Endothelial cell (in vitro differentiated cells): ENCODE results near the gene PEPD. TPM values are rescaled to one million over a fixed set of nuclear protein-coding genes. Genes with fewer than 3 reads are reported as not detected.

Experiments
- DNase-seq: peaks from one replicate; pipeline ENCODE4 v3.0.0; 2021; ENCODE audit warnings: low spot score
- H3K27ac Mint-ChIP-seq: one replicate; pipeline ENCODE4 v1.8.0; 2021; ENCODE audit warnings: mixed read lengths, inconsistent platforms; ENCODE audit not compliant: unreplicated experiment
- H3K27me3 Mint-ChIP-seq: one replicate; pipeline ENCODE4 v1.8.0; 2021; ENCODE audit warnings: mild to moderate bottlenecking, moderate library complexity, mixed read lengths, inconsistent platforms; ENCODE audit not compliant: unreplicated experiment
- H3K36me3 Mint-ChIP-seq: one replicate; pipeline ENCODE4 v1.8.0; 2021; ENCODE audit warnings: mild to moderate bottlenecking, low read depth, mixed read lengths, inconsistent platforms; ENCODE audit not compliant: unreplicated experiment
- H3K4me1 Mint-ChIP-seq: one replicate; pipeline ENCODE4 v1.8.0; 2021; ENCODE audit warnings: mild to moderate bottlenecking, mixed read lengths, inconsistent platforms; ENCODE audit not compliant: unreplicated experiment
- H3K4me3 Mint-ChIP-seq: one replicate; pipeline ENCODE4 v1.8.0; 2021; ENCODE audit warnings: mild to moderate bottlenecking, mixed read lengths, inconsistent platforms; ENCODE audit not compliant: unreplicated experiment
- H3K9me3 Mint-ChIP-seq: one replicate; pipeline ENCODE4 v1.8.0; 2021; ENCODE audit warnings: mixed read lengths, inconsistent platforms; ENCODE audit not compliant: unreplicated experiment
- total RNA-seq: library from RNA; stranded (reverse); fragmentation: NEBNext Ultra II Directional; extraction: Animal tissue kit (Norgen Biotek cat#: 25700); gene quantifications from one replicate; pipeline ENCODE4 v1.2.1, GENCODE V29; 2021; ENCODE audit not compliant: unreplicated experiment
- TF ChIP-seq, protein P1 (sequence below): fragments of 200-600 bp; sonication (generic); IDR thresholded peaks from one replicate; pipeline ENCODE4 v1.5.0; 2021; ENCODE audit warnings: antibody characterized with exemption; ENCODE audit not compliant: unreplicated experiment

The PEPD gene
- total RNA-seq, 1 donor from 2014 or later: 40.5 TPM

DNA sequence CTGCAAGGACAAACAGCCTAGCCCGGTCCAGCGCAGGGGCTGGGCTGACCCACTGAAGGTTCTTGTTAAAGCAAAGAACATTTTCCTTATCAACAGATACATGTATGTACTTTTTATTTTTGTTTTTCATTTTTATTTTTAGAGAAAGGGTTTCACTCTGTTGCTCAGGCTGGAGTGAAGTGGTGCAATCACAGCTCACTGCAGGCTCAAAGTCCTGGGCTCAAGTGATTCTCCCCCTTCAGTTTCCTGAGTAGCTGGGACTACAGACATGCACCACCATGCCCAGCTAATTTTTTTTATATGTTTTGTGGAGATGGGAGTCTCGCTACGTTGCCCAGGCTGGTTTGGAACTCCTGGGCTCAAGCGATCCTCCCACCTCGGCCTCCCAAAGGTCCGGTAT, 100.2 kb downstream of the PEPD start:
- no peak overlapping the region for H3K4me3 Mint-ChIP-seq
- no peaks in the 10 kb centered on the region for H3K36me3 Mint-ChIP-seq
- DNase-seq: no peak
- H3K27me3 Mint-ChIP-seq: no peaks in the 10 kb centered on the region
- H3K4me1 Mint-ChIP-seq: no peaks in the 10 kb centered on the region
- TF ChIP-seq, protein P1, sequence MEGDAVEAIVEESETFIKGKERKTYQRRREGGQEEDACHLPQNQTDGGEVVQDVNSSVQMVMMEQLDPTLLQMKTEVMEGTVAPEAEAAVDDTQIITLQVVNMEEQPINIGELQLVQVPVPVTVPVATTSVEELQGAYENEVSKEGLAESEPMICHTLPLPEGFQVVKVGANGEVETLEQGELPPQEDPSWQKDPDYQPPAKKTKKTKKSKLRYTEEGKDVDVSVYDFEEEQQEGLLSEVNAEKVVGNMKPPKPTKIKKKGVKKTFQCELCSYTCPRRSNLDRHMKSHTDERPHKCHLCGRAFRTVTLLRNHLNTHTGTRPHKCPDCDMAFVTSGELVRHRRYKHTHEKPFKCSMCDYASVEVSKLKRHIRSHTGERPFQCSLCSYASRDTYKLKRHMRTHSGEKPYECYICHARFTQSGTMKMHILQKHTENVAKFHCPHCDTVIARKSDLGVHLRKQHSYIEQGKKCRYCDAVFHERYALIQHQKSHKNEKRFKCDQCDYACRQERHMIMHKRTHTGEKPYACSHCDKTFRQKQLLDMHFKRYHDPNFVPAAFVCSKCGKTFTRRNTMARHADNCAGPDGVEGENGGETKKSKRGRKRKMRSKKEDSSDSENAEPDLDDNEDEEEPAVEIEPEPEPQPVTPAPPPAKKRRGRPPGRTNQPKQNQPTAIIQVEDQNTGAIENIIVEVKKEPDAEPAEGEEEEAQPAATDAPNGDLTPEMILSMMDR: no peak
- no peak overlapping the region for H3K27ac Mint-ChIP-seq
- no peaks in the 10 kb centered on the region for H3K9me3 Mint-ChIP-seq

DNA sequence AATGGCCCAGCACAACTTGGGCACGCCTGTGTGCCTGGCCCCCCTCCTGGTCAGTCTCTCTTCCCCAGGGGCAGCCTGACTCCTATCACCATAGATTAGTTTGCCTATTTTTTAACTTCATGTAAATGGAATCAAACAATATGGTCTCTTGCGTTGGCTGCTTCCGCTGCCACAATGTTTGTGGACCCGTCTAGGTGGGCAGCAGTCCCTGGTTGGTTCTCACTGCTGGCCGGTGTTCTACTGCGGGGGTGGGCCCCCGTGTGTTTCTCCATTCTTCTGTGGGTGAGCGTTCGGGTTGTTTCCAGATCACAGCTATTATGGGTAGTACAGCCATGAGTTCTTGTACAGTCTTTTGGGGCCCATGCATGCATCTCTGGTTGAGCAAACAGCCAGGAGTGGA, 100.8 kb downstream of the PEPD start:
- Mint-ChIP-seq H3K36me3 (no peaks in the 10 kb centered on the region), H3K4me1 (no peaks in the 10 kb centered on the region), H3K9me3 (no peaks in the 10 kb centered on the region), H3K27ac (no peak overlapping the region), H3K4me3 (no peak overlapping the region), H3K27me3 (no peaks in the 10 kb centered on the region)
- DNase-seq: no peak
- TF ChIP-seq, protein P1: no peak

DNA sequence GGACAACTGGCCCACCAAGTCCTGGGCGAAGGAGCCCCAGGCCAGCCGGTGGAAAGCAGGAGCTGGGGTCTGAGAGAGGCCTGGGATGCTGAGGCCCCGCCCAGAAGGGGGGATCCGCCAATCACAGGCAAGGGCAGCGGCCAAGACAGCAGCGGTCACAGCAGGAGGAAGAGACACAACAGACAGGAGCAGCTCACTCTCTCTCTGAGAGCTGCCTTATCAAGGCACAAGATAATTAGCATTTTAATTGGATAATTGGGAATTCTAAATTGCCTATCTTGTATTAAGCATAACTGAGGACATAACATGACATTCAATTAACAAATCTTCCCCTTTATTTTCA, 101.8 kb downstream of the PEPD start:
- DNase-seq: no peak
- no peaks in the 10 kb centered on the region for H3K36me3 Mint-ChIP-seq
- TF ChIP-seq, protein P1: no peak
- no peaks in the 10 kb centered on the region for H3K9me3 Mint-ChIP-seq
- no peaks in the 10 kb centered on the region for H3K27me3 Mint-ChIP-seq
- no peak overlapping the region for H3K4me3 Mint-ChIP-seq
- H3K27ac Mint-ChIP-seq: no peak overlapping the region
- no peaks in the 10 kb centered on the region for H3K4me1 Mint-ChIP-seq

DNA sequence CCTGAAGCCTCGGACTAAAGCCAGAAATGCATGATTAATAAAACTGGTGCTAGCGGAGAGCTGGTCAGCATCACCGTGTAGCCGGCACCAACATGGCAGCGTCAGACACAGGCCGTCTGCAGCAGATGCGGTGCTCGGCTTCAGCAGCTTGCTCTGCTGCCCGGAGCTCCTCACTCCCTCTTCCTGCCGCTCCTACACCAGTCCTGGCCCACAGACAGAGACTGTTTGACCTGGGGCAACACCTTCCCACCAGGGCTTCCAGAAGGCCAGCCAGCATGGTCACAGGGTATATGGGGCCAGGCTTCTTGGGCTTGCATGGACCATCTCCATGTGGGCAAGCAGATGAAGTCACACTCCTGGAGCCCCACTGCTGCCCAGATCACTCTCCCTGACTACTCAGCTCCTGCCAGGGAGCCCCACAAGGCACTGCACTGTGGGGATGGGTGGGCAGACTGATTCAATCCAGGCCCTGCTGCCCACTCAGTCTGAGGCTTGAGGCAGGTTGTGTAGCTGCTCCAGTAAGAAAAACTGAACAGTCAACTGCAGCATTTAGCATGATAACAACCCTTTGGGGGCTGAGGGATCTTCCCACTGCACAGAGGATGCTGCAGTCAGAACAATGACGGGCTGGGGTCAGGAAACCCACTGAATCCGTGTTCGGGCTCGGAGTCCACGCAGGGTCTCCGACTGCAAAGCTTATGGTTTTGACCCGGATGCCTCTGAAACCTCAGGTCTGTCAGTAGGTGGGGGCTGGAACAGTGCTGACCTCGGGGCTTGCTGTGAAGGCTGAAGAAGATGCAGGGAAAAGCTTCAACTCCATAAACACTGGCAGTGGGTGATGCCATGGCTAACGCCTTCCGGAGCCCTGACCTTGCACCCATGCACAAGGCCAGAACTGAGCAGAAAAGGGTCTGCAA, 102.5 kb downstream of the PEPD start:
- no peak overlapping the region for H3K27ac Mint-ChIP-seq
- no peaks in the 10 kb centered on the region for H3K9me3 Mint-ChIP-seq
- H3K4me1 Mint-ChIP-seq: no peaks in the 10 kb centered on the region
- TF ChIP-seq, protein P1: no peak
- H3K36me3 Mint-ChIP-seq: no peaks in the 10 kb centered on the region
- DNase-seq: no peak
- no peak overlapping the region for H3K4me3 Mint-ChIP-seq
- no peaks in the 10 kb centered on the region for H3K27me3 Mint-ChIP-seq

DNA sequence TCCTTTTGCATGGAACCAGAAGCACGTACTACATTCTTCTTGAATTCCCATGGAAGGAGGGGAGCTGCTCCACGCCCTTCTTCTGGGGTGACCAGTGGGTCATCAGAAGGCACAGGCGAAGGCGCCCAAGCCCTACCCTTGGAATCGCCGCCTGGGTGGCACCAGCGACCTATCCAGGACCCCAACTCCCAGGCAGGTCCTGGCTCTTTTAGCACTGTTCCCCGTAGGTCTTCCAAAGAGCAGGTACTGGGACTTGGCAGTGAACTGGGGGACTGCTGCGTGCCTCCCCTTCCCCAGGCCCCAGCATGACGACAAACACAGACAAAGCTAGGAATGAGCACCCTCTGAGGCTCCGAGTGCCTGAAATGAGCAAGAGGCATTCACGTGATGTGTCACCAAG, 103.1 kb downstream of the PEPD start:
- H3K27ac Mint-ChIP-seq: no peak overlapping the region
- H3K27me3 Mint-ChIP-seq: no peaks in the 10 kb centered on the region
- no peaks in the 10 kb centered on the region for H3K9me3 Mint-ChIP-seq
- TF ChIP-seq, protein P1: no peak
- H3K4me1 Mint-ChIP-seq: no peaks in the 10 kb centered on the region
- DNase-seq: no peak
- H3K36me3 Mint-ChIP-seq: no peaks in the 10 kb centered on the region
- H3K4me3 Mint-ChIP-seq: no peak overlapping the region
